Trophoblast cell (in vitro differentiated cells and primary cell): ENCODE results near the gene EIF1AD.
"Not testable (repeated sequence)": the region's sequence is repeated elsewhere in the genome, so short reads cannot be mapped to it uniquely, and the experiment has no call there.

Source experiments
- DNase-seq, 2 donors: peaks; one replicate each; pipeline ENCODE4 v3.0.0-alpha.2; 2016
- H2AFZ ChIP-seq: 2 replicates; pipeline ENCODE4 v1.6.1; 2013; ENCODE audit warnings: low read length, moderate library complexity, mild to moderate bottlenecking; ENCODE audit not compliant: insufficient read depth, poor library complexity
- H2AK5ac ChIP-seq: 2 replicates; pipeline ENCODE4 v1.6.1; 2013; ENCODE audit warnings: mild to moderate bottlenecking, low read length
- H2BK120ac ChIP-seq: 2 replicates; pipeline ENCODE4 v1.6.1; 2013; ENCODE audit warnings: low read length, mild to moderate bottlenecking, moderate library complexity; ENCODE audit not compliant: insufficient read depth, poor library complexity
- H2BK12ac ChIP-seq: 2 replicates; pipeline ENCODE4 v1.6.1; 2013; ENCODE audit warnings: mild to moderate bottlenecking, low read length, moderate library complexity
- H2BK5ac ChIP-seq: 2 replicates; pipeline ENCODE4 v1.6.1; 2013; ENCODE audit warnings: low read length, low read depth, moderate library complexity, mild to moderate bottlenecking; ENCODE audit not compliant: poor library complexity
- H3K14ac ChIP-seq: 2 replicates; pipeline ENCODE4 v1.6.1; 2013; ENCODE audit warnings: mild to moderate bottlenecking, low read length
- H3K18ac ChIP-seq: 2 replicates; pipeline ENCODE4 v1.6.1; 2013; ENCODE audit warnings: mild to moderate bottlenecking, low read length
- H3K23ac ChIP-seq: 2 replicates; pipeline ENCODE4 v1.6.1; 2013; ENCODE audit warnings: low read length
- H3K27ac ChIP-seq: 2 replicates; pipeline ENCODE4 v1.5.1; 2013; ENCODE audit warnings: low read depth, mild to moderate bottlenecking, inconsistent platforms, low read length, moderate library complexity
- H3K27me3 ChIP-seq: 2 replicates; pipeline ENCODE4 v1.6.1; 2013; ENCODE audit warnings: inconsistent platforms, mild to moderate bottlenecking, low read length, moderate library complexity; ENCODE audit not compliant: insufficient read depth
- H3K36me3 ChIP-seq, 2 experiments: 1 replicate in 1 of 2; 2 replicates in 1 of 2; pipeline ENCODE4 v1.6.1; 2013; ENCODE audit warnings: low read length in 2 of 2, mild to moderate bottlenecking in 2 of 2, moderate library complexity in 1 of 2; ENCODE audit not compliant: insufficient read depth in 2 of 2, control insufficient read depth in 1 of 2
- H3K4ac ChIP-seq: 2 replicates; pipeline ENCODE4 v1.6.1; 2013; ENCODE audit warnings: low read depth, mild to moderate bottlenecking, low read length, moderate library complexity
- H3K4me1 ChIP-seq, 2 experiments: 1 replicate in 1 of 2; 2 replicates in 1 of 2; pipeline ENCODE4 v1.6.1; 2013; ENCODE audit warnings: low read length in 2 of 2, mild to moderate bottlenecking in 2 of 2, moderate library complexity in 1 of 2; ENCODE audit not compliant: insufficient read depth in 2 of 2, control insufficient read depth in 1 of 2
- H3K4me2 ChIP-seq: 2 replicates; pipeline ENCODE4 v1.6.1; 2013; ENCODE audit warnings: inconsistent platforms, mild to moderate bottlenecking, low read length, moderate library complexity
- H3K4me3 ChIP-seq: 2 replicates; pipeline ENCODE4 v1.5.1; 2013; ENCODE audit warnings: mild to moderate bottlenecking, low read depth, low read length, inconsistent platforms
- H3K79me1 ChIP-seq: one replicate; pipeline ENCODE4 v1.6.1; 2013; ENCODE audit warnings: low read length
- H3K79me2 ChIP-seq: 2 replicates; pipeline ENCODE4 v1.6.1; 2013; ENCODE audit warnings: low read length, mild to moderate bottlenecking; ENCODE audit not compliant: control insufficient read depth, insufficient read depth, poor library complexity
- H3K9ac ChIP-seq: 2 replicates; pipeline ENCODE4 v1.6.1; 2013; ENCODE audit warnings: mild to moderate bottlenecking, low read length
- H3K9me3 ChIP-seq: 2 replicates; pipeline ENCODE4 v1.6.1; 2013; ENCODE audit warnings: low read depth, mild to moderate bottlenecking, control low read depth, inconsistent platforms, low read length; ENCODE audit not compliant: insufficient read depth
- H4K12ac ChIP-seq: 2 replicates; pipeline ENCODE4 v1.6.1; 2013; ENCODE audit warnings: low read depth, mild to moderate bottlenecking, low read length, moderate library complexity
- H4K8ac ChIP-seq: 2 replicates; pipeline ENCODE4 v1.6.1; 2013; ENCODE audit warnings: low read depth, mild to moderate bottlenecking, low read length, moderate library complexity
- H4K91ac ChIP-seq: one replicate; pipeline ENCODE4 v1.6.1; 2013; ENCODE audit warnings: low read depth, mild to moderate bottlenecking, low read length, moderate library complexity
- WGBS: extraction: QIAGEN DNeasy Blood & Tissue Kit; methylation state at CpG from one replicate; pipeline ENCODE4 v1.1.7; 2013; ENCODE audit warnings: missing lambda C conversion rate; ENCODE audit not compliant: insufficient read length, insufficient coverage; ENCODE audit errors: extremely low coverage; 5-methylcytosine and 5-hydroxymethylcytosine counted together

Gene EIF1AD

GRCh38 chr11:65953471-65953870 is 48.5 kb downstream of the EIF1AD start:
- Histone ChIP-seq H3K27ac (no peak overlapping the region), H3K9ac (no peak overlapping the region), H3K4me1 (no peaks in the 10 kb centered on the region), H2BK5ac (no peak overlapping the region), H4K8ac (peak overlapping the region; percentile 13), H2BK120ac (no peak overlapping the region), H3K36me3 (no peaks in the 10 kb centered on the region), H2AFZ (peak overlapping the region; percentile 25), H3K79me1 (no peaks in the 10 kb centered on the region), H2BK12ac (no peak overlapping the region), H4K91ac (peak overlapping the region; percentile 19), H3K79me2 (no peaks in the 10 kb centered on the region), H3K27me3 (no peaks in the 10 kb centered on the region), H3K14ac (no peak overlapping the region), H3K4ac (no peak overlapping the region), H3K18ac (no peak overlapping the region), H4K12ac (peak overlapping the region; percentile 64), H3K4me3 (no peak overlapping the region), H3K23ac (no peak overlapping the region), H3K9me3 (peaks cover 2% of the 10 kb centered on the region), H3K4me2 (no peak overlapping the region), H2AK5ac (no peak overlapping the region)
- WGBS: no CpG with 5 or more reads among the region's 20 CpGs
- no peak for DNase-seq

GRCh38 chr11:65952052-65952521 is 49.9 kb downstream of the EIF1AD start:
- Histone ChIP-seq H3K18ac (no peak overlapping the region), H3K36me3 (no peaks in the 10 kb centered on the region), H3K79me2 (no peaks in the 10 kb centered on the region), H3K14ac (no peak overlapping the region), H4K12ac (no peak overlapping the region), H4K8ac (no peak overlapping the region), H2AK5ac (no peak overlapping the region), H3K9me3 (no peaks in the 10 kb centered on the region), H3K4me1 (no peaks in the 10 kb centered on the region), H3K27ac (no peak overlapping the region), H3K27me3 (no peaks in the 10 kb centered on the region), H2BK5ac (no peak overlapping the region), H3K9ac (no peak overlapping the region), H2BK120ac (no peak overlapping the region), H3K4ac (no peak overlapping the region), H3K79me1 (no peaks in the 10 kb centered on the region), H2BK12ac (no peak overlapping the region), H2AFZ (no peak overlapping the region), H3K23ac (no peak overlapping the region), H3K4me2 (no peak overlapping the region), H4K91ac (no peak overlapping the region), H3K4me3 (no peak overlapping the region)
- no CpG with 5 or more reads among the region's 6 CpGs for WGBS
- no peak for DNase-seq

- H4K12ac ChIP-seq, H3K4me1 ChIP-seq, H2AK5ac ChIP-seq, H2BK5ac ChIP-seq, H3K79me1 ChIP-seq, H3K79me2 ChIP-seq, H3K18ac ChIP-seq, H3K9me3 ChIP-seq, H2BK120ac ChIP-seq, H3K4me2 ChIP-seq, H3K14ac ChIP-seq, H3K36me3 ChIP-seq, H3K9ac ChIP-seq, H3K27ac ChIP-seq, H4K91ac ChIP-seq, H4K8ac ChIP-seq, H3K4ac ChIP-seq, H3K23ac ChIP-seq, H3K27me3 ChIP-seq, DNase-seq, H2BK12ac ChIP-seq, H2AFZ ChIP-seq, H3K4me3 ChIP-seq: not testable (repeated sequence)
- WGBS: no CpG with 5 or more reads among the region's 3 CpGs
Observed at GRCh38 chr11:65951641-65952040, 50.3 kb downstream of the EIF1AD start.

GRCh38 chr11:65950711-65951110 is 51.2 kb downstream of the EIF1AD start:
- H2AK5ac ChIP-seq, H2BK12ac ChIP-seq, H3K79me1 ChIP-seq, H3K4me2 ChIP-seq, H3K14ac ChIP-seq, DNase-seq, H3K23ac ChIP-seq, H4K91ac ChIP-seq, H3K27me3 ChIP-seq, H3K27ac ChIP-seq, H4K8ac ChIP-seq, H3K9me3 ChIP-seq, H3K4me1 ChIP-seq, H3K36me3 ChIP-seq, H3K18ac ChIP-seq, H3K4me3 ChIP-seq, H2BK120ac ChIP-seq, H3K4ac ChIP-seq, H2BK5ac ChIP-seq, H2AFZ ChIP-seq, H4K12ac ChIP-seq, H3K79me2 ChIP-seq, H3K9ac ChIP-seq: not testable (repeated sequence)
- no CpG with 5 or more reads among the region's 5 CpGs for WGBS
